ENCODE results near the gene RASAL3.
A peak's percentile ranks its signal among the peaks of the same experiment; 100 is the strongest.
"Not testable (repeated sequence)": the region's sequence is repeated elsewhere in the genome, so short reads cannot be mapped to it uniquely, and the experiment has no call there.

RASAL3 gene

DNA sequence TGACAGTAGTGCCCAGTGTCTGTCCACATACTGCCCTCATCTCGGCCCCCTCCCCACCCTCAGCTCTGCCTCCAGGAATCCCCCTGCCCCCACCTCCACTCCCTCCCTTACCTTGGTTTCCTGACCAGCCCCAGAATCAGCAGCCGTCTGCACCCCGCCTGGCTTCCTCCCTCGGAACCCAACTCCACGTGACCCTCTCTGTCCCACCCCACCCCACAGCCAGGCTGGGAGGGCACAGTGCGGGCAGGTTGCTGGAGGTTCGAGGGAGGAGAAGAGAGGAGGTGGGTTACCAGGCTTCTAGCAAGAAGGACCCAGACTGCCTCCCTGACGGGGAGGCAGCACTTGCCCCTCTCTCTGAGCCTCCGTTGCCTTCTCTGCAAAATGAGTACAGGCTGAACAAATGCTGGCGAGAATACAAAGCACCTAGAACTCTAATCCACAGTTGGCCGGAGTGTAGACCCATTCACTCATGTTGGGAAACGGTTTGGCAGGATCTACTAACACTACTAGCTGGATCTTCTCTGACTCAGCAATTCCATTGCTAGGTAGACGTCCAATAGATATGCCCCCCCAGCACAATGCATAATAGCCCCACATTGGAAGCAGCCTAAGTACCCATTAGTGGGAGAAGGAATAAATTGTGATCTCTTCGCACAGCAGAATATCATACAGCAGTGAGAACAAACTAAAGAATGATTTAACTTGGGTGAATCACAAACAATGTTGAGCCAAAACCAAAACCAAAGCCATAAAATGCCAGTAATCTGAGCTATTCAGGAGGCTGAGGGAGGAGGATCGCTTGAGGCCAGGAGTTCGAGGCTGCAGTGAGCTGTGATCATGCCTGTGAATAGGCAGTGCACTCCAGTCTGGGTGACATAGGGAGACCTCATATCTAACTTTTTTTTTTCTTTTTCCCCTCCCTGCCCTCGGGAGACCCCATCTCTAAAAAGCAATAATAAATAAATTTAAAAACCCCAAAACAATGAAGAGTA lies at the start of gene RASAL3:
TSS of gene RASAL3 (minus strand) at position 151 of the 992 bp plus-strand sequence. CDS start 186 bp downstream, outside the sequence.
- DNase-seq: no peak

DNA sequence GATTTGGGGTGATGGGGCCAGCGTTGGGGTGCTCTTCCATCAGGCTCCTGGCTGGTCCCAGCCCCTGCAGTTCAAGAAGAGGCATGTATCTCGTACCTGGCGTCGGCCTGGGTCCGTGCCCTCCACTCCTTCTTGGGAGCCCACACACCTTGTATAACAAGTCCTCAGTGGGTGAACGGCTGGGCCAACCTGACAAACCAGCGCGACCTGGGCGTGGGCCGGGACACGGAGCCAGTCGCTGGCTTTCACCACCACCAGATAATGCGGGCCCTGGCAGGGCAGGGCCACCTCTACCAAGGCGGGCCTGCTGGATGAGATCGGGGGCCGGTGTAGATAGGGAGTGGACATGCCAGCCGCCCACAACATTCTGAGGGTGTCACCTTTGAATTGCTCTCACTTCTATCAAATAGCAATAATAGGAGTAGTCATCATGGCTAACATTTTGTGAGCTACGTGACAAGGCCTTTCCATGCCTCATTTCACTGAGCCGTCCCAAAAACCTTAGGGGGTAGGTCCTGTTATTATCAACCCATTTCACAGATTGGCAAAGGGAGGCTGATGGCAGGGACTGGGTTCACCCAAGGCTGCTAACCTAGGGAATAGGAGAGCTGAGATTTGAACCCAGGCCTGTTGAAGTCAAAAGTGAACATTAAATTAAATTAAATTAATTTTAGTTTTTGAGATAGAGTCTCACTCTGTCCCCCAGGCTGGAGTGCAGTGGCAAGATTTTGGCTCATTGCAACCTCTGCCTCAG lies 47.5 kb upstream of the RASAL3 start:
- no peak for DNase-seq

DNA sequence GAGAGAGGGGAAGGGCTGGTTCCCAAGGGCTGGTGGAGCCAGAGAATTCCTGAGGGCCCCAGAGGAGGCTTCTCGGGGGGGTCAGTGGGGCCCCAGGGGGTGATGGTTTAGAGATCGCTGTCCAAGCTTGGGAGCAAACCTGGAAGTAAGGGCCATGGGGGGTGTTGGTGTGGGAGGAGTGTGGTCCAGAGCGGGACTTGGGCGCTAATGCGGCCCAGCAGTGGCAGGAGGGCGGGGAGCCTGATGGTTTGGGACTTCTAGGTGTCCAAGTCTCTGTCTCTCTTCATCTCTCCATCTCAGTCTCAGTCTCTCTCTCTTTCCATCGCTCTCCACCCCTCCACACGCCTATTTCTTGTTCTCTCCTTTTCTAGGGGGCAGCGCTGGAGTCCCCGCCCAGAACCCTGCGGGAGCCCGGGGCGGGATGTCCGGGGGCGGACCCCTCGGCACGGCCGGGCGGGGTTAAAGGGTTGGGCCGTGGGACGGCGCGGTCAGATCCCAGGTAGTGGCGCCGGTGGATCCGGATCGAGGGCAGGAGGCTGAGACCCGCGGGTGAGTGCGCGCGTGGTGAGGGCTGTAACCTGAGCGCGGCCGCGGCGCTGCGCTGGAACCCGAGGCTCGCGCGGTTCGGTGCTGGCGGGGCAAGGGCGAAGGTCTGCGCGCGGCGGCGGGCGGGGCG lies 43.8 kb upstream of the RASAL3 start, which contains the start of gene CYP4F22:
TSS of gene CYP4F22 (plus strand) at position 491 of the 676 bp plus-strand sequence. CDS start 16,812 bp downstream, outside the sequence.
- no peak for DNase-seq

DNA sequence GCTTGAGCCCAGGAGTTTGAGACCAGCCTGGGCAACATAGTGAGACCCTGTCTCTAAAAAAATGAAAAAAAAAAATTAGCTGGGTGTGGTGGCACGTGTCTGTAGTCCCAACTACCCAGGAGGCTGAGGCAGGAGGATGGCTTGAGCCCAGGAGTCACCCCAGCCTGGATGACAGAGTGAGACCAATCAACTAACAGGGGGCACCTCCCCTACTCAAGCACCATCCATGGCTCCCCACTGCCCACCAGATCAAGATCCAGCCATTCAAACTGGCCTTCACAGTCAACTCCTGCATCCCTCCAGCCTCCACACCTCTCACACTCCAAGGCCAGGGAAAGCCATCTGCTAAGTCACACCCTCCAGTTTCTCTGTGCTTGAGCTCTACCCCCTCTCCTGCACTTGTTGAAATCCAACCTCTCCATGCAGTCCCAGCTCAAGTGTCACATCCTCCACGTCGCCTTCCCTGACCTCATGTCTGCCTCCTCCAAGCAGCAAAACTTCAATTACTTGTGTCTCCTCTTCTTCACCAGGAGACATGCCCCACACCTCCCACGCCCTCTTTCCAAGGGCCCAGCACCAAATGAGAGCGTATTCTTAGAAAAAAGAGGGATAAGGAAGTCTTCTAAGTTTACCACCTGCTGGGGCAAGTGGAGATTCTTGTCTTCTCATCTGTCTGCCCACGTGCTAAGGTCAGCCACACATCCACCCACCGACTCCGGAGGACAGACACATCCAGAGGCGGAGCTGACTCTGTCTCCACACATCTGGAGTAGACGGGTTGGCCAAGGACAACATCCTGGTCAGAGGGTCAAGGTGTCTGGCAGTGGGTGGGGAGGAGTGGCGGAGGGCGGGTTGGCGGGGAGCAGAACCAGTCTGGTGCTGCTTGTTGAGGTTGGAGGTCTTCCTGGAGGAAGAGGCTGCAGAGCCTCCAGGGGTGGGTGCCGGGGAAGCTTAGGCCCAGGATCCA lies 43.0 kb upstream of the RASAL3 start:
- DNase-seq: no peak

DNA sequence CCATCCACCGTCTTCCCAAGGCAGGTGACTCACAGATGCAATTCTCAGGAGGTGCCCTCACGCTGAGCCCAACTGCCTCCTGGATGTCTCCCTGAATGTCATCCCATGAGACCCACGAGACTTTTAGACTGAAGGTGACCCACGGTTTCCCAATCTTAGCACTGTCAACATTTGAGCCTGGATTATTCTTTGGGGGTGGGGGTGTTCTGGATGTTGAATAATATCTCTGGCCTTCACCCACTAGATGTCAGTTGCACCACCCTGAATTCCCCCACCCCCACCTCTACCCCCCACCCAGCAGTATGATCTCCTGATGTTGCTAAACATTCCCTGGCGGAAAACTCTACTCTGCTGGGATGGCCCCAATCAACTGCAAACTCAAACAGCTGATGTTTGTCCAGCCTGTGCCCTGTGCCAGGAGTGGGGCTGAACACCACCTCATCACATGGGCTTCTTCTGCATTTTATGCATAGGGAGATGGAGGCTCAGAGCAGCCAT lies 41.8 kb upstream of the RASAL3 start:
- DNase-seq: no peak

DNA sequence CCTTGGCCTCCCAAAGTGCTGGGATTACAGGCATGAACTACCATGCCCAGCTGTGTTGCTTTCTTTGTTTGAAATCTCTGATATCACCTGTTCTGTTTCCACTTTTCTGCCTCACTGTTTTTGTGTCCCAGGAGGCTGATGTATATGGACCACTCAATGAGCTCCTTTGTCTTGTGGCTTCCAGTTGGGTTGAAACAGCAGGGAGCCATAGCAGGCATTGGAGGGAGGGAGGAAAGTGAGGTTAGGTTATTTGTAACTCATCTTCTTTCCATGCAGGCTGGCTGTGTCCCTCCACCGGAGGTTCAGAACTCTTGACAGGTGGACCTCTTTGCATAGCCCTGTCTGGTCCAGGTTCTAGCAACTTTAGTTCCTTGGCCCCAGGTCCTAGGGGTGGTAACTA lies 37.9 kb upstream of the RASAL3 start:
- DNase-seq: no peak

DNA sequence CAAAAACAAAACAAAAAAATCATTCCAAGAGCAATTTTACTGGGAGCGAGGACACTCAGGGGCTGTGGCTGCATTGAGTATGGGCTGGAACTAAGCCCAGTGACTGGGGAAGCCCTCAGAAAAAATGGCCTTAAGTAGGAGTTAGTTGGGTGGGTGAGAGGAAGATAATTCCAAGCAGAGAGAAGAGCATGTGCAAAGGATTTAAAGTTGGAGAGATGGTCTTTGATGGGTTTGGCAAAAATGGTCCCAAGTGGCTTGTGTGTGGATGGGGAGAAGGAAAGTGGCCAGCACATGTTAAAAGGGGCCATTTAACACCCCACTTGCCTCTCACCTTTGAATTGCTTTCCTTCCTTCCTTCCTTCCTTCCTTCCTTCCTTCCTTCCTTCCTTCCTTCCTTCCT lies 37.3 kb upstream of the RASAL3 start:
- no peak for DNase-seq

DNA sequence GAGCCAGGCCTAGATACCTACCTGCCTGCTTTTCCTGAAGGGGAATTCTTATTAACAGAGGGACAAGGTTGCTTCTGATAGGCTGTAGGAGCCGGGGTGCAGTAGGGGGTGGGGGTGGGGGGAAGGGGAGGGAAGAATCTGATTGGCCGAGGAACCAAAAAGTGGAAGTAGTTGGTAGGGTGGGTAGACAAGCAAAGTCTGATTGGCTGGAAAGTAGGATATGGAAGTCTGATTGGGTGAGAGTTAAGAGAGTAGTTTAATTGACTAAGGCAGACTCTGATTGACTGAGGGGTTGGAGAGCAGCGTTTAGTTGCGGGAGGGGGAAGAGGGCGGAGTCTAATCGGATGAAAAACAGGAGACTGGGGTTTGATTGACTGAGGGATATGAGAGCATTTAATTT lies 34.6 kb upstream of the RASAL3 start:
- no peak for DNase-seq

DNA sequence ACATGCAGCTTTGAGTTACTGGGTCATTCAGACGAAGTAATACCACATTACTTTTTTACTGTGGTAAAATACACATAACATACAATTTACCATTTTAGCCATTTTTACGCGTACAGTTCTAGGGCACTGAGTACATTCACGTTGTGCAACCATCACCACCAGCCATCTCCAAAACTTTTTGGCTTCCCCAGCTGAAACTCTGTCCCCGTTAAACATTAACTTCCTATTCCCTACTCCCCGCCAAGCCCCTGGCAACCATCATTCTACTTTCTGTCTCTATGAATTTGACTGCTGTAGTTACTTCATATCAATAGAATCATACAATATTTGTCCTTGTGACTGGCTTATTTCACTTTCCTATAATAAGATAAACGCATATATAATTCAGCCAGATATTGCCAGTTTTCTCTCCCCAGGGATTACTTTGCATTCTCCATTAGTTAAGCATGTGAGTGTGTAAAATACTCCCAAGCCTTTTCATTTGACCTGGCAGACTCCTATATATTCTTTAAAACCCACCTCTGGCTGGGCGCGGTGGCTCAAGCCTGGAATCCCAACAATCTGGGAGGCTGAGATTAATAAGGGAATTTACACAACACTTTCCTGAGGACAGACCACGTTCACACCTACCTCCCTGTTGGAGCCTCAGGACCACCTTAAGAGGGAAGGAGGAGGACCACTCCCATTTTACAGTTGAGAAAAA lies 34.0 kb upstream of the RASAL3 start:
- no peak for DNase-seq

DNA sequence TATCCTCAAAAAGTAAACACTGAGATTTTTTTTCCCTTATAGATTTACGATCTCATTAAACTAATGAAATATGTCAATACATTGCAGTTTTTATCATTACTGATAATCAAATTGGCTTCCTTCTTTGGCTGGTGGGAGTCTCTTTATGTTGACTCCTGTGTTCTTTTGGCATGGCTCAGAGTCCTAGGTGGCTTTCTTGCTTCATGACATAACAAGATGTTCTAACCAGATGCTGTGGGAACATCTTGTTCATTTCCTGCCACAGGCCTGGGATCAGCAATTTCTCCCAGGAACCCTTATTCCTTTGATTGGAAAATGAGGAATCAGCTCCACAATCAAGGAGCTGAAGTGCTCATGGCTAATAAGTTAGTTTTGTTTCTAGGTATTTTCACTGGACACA lies 30.8 kb upstream of the RASAL3 start:
- DNase-seq: no peak

DNA sequence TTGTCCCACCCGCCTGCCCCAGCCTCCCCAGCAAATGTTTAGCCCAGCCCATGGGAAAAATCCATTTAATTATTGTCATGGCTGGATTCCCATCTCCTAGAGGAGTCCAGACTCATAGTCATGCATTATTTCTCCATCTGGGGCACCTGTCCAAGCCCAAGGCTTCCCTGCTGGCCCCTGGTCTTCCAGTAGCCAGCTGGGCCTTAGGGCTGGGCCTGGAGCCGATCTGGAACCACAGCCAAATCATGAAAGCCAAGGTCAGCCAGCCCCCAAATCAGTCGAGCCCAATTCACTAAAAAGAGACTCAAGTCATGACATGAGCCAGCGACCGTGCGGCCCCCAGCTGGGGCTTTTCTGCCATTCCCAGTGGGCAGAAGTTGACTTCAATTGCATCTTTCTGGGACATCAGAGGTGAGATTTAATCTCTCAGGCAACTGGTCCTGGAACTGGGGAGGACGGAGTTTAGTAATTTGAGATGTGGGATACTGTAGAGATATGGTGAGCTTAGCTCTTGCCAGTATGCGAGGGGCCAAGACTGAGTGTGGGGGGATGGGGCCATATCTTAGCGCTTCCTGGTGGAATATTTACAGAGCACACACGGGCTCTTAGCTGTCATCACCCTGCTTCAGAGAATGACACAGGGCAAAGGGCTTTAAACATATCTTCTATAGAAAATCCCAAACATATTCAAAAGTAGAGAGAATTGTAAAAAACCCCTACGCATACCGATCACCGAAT lies 24.3 kb upstream of the RASAL3 start:
- DNase-seq: no peak

DNA sequence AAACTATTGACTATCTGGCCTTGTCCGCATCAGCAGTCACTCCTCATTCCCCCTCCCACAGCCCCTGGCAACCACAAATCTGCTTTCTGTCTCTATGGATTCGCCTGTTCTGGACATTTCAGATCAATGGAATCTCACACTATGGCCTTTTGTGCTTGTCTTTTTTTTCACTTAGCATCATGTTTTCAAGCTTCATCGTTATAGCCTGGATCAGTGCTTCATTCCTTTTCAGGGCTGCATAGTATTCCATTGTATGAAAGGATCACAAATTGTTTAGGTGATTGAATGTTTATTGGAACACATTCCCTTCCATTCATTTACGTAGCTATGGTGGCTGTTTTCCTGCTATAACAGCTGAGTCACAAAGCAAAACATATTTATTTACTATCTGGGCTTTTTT lies 22.7 kb upstream of the RASAL3 start:
- no peak for DNase-seq

DNA sequence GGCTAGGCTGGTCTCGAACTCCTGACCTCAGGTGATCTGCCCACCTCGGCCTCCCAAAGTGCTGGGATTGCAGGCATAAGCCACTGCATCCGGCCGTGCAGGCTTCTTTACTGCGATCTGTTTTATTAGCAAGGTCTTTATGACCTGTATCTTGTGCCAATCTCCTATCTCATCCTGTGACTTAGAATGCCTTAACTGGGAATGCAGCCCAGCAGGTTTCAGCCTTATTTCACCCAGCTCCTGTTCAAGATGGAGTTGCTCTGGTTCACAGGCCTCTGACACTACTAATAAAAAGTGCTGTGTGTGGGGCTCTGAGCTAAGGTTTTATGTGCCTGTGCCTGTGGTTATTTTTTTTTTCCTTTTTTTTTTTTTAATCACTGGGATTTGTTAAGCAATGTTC lies 21.4 kb upstream of the RASAL3 start:
- not testable (repeated sequence) for DNase-seq

DNA sequence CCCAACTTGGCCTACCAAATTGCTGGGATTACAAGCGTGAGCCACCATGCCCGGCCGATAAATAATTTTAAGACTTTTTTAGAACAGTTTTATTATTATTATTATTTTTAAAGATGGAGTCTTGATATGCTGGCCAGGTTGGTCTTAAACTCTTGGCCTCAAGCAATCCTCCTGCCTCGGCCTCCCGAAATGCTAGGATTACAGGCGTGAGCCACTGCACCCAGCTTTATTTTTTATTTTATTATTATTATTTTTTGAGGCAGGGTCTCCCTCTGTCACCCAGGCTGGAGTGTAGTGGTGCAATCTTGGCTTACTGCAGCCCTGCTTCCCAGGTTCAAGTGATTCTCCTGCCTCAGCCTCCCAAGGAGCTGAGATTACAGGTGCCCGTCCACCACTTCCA lies 16.7 kb upstream of the RASAL3 start:
- not testable (repeated sequence) for DNase-seq

DNA sequence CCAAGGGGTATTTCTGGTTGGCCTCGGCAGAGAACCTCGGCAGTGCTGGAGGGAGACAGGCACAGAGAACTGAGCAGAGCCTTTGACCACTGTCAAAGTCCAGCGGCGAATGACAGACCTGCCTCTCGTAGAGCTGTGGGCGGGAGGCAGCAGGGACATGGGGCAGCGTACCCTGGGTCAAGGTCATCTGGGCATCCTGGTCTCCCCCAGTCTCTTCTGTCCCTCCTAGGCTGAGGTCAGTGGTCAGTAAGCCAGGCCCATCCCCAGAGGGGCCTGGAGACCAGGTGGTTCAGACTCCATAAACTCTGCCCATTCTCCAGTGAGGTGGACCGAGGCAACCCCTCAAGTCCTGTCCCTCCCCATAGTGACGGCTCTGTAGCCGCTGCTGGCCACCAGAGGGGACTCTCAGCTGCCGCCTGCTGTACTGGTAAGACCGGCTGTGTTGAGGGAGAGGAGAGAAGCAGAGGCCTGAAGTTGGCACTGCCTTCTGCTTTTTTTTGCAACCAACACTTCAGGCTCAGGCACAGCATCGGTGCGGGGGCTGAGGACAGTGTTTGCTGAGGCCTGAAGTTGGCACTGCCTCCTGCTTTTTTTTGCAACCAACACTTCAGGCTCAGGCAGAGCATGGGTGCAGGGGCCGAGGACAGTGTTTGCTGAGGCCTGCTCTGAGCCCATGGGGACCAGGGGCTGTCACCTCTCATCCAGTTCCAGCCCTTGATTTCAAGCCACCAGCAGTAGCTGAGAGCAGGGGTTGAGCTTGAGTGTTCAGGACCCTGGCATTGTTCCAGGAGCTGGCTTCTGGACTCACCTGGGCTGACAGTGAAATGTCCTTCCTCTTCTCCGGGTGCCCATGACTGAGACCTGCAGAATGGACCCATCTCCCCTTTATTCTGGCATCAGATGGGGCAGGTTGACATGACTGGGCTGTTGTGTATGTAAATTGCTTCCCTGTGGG lies 15.3 kb upstream of the RASAL3 start, which contains the start of gene PGLYRP2:
TSS of gene PGLYRP2 (minus strand) at position 111 of the 955 bp plus-strand sequence. CDS start 130 bp downstream, outside the sequence.
- DNase-seq: peak; percentile 35

DNA sequence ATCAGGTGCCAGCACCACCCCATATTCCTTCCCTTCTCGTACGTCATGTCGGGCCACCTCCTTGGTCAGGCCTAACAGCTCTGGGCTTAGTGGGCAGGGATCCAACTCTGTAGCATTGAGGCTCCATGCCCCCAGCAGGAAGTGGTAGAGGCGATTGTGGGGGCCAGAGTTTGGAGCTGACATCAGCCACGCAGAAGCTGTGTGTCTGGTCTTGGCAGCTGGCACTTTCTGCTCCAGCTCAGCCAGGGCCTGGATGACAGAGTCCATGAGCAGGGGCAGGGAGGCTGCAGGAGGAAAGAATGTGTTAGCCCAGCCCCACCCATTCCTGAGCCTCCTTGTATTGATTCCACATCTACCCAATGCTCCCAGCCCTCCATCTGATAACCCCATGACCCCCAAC lies 12.0 kb upstream of the RASAL3 start:
- DNase-seq: no peak

DNA sequence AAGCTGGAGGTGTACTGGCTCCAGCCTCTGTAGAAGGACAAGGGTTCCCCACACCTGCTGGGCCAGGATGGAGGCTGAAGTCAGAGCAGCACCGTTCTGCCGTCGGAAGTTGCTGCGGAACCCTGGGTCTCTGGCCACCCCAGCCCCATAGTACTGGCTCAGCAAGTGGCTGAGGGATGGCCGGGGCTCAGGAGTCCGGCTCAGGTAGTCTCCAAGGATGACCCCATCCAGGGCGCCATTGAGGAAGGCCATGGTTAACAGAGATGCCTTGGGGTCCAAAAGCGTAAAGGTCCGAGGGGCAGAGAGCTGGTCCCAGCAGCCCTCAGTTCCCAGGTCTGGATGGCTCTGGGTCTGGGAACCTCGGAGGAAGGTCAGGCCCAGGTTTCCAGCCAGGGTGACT lies 11.3 kb upstream of the RASAL3 start:
- no peak for DNase-seq

DNA sequence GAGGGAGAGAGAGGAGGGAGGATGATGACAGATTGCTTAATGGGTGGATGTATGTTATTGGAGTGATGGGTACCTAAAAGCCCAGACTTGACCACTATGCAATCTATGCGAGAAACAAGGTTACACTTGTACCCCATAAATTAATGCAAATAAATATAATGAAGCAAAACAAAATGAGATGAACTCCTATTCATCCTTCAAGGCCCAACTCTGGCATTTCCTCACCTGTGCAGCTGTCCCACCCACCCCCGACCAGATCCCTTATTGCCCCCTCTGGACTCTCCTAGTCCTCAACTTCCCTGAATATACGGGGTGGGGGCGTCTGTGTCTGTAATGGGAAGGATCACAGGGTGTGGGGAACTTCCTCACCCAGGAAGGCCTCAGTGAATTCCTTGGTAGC lies 10.8 kb upstream of the RASAL3 start:
- no peak for DNase-seq

DNA sequence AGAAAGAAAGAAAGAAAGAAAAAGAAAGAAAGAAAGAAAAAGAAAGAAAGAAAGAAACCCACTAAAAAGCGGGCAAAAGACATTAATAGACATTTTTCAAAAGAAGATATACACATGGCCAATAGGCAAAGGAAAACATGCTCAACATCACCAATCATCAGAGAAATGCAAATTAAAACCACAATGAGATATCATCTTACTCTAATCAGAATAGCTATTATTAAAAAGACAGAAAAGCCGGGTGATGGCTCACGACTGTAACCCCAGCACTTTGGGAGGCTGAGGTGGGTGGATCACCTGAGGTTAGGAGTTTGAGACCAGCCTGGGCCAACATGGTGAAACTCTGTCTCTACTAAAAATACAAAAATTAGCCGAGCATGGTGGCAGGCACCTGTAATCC lies 9.5 kb upstream of the RASAL3 start:
- not testable (repeated sequence) for DNase-seq
